SJCRH30 (cell line): Measurements from ENCODE around the gene ECPAS. TPM values are rescaled to one million over a fixed set of nuclear protein-coding genes. Genes with fewer than 3 reads are reported as not detected.
"Not testable (repeated sequence)": the region's sequence is repeated elsewhere in the genome, so short reads cannot be mapped to it uniquely, and the experiment has no call there.

Source experiments
- DNase-seq, 2 experiments: peaks; one replicate each; pipeline ENCODE4 v3.0.0-alpha.2; 2015 to 2020
- H3K27ac ChIP-seq: fragments of 250-450 bp; sonication (Bioruptor Pico); 2 replicates; pipeline ENCODE4 v1.5.1; 2020; ENCODE audit warnings: mild to moderate bottlenecking, moderate library complexity
- H3K27me3 ChIP-seq: fragments of 250-450 bp; sonication (Bioruptor Pico); 2 replicates; pipeline ENCODE4 v1.5.1; 2020; ENCODE audit warnings: mild to moderate bottlenecking, moderate library complexity
- H3K36me3 ChIP-seq: fragments of 250-450 bp; sonication (Bioruptor Pico); 2 replicates; pipeline ENCODE4 v1.5.1; 2020; ENCODE audit warnings: mild to moderate bottlenecking, moderate library complexity
- H3K4me1 ChIP-seq: fragments of 250-450 bp; sonication (Bioruptor Pico); 2 replicates; pipeline ENCODE4 v1.5.1; 2020; ENCODE audit warnings: mild to moderate bottlenecking, moderate library complexity
- H3K4me3 ChIP-seq: fragments of 250-450 bp; sonication (Bioruptor Pico); 2 replicates; pipeline ENCODE4 v1.5.1; 2020; ENCODE audit warnings: mild to moderate bottlenecking, moderate library complexity
- H3K9me3 ChIP-seq: fragments of 250-450 bp; sonication (Bioruptor Pico); replicated peaks from 2 replicates; pipeline ENCODE4 v1.5.1; 2020; ENCODE audit warnings: mild to moderate bottlenecking, moderate library complexity
- total RNA-seq: library from RNA; depleted of rRNA; stranded (reverse); fragments of >200 nt; shearing (Covaris generic); gene quantifications from 2 replicates; pipeline ENCODE4 v1.2.3, GENCODE V29; 2014

ECPAS gene
- total RNA-seq, 1 experiment from 2014 or later: 123 TPM

GRCh38 chr9:111501005-111501562, 16.9 kb upstream of the ECPAS start:
- peaks cover 2% of the 10 kb centered on the region; the same call in 1 of the 2 replicates for H3K4me1 ChIP-seq
- no peaks in the 10 kb centered on the region for H3K9me3 ChIP-seq
- no peaks in the 10 kb centered on the region for H3K27me3 ChIP-seq
- no peak for DNase-seq
- H3K4me3 ChIP-seq: no peak overlapping the region
- no peak overlapping the region for H3K27ac ChIP-seq
- no peaks in the 10 kb centered on the region for H3K36me3 ChIP-seq

- not testable (repeated sequence) for H3K27ac ChIP-seq, H3K4me1 ChIP-seq, H3K4me3 ChIP-seq, H3K9me3 ChIP-seq, H3K36me3 ChIP-seq, H3K27me3 ChIP-seq, DNase-seq
Observed at GRCh38 chr9:111497196-111497595, 13.0 kb upstream of the ECPAS start.

- H3K27ac ChIP-seq: peak overlapping the region; percentile 73
- H3K9me3 ChIP-seq: peaks cover 4% of the 10 kb centered on the region; the same call in 1 of the 2 replicates
- H3K4me1 ChIP-seq: 0 out of 2 replicates have a peak, but pooled peaks cover 3% of the 10 kb centered on the region
- H3K27me3 ChIP-seq: no peaks in the 10 kb centered on the region
- H3K4me3 ChIP-seq: peak overlapping the region; percentile 98
- 0 out of 2 replicates have a peak, but pooled peaks cover 3% of the 10 kb centered on the region for H3K36me3 ChIP-seq
- DNase-seq: no peak
Observed at GRCh38 chr9:111484572-111484894, 350 bp upstream of the ECPAS start.

GRCh38 chr9:111483439-111483857, 735 bp downstream of the ECPAS start:
- H3K27me3 ChIP-seq: no peaks in the 10 kb centered on the region
- H3K36me3 ChIP-seq: 0 out of 2 replicates have a peak, but pooled peaks cover 3% of the 10 kb centered on the region
- no peak overlapping the region for H3K27ac ChIP-seq
- peak overlapping the region; percentile 98 for H3K4me3 ChIP-seq
- 0 out of 2 replicates have a peak, but pooled peaks cover 3% of the 10 kb centered on the region for H3K4me1 ChIP-seq
- peaks cover 4% of the 10 kb centered on the region; the same call in 1 of the 2 replicates for H3K9me3 ChIP-seq
- DNase-seq: peak; percentile 64 to 70

- peaks cover 4% of the 10 kb centered on the region; the same call in 1 of the 2 replicates for H3K9me3 ChIP-seq
- H3K27me3 ChIP-seq: no peaks in the 10 kb centered on the region
- 0 out of 2 replicates have a peak, but pooled peaks cover 3% of the 10 kb centered on the region for H3K36me3 ChIP-seq
- H3K4me1 ChIP-seq: 0 out of 2 replicates have a peak, but pooled peaks cover 3% of the 10 kb centered on the region
- H3K27ac ChIP-seq: peak overlapping the region; percentile 91
- DNase-seq: peak; percentile 89 to 90
- peak overlapping the region; percentile 98 for H3K4me3 ChIP-seq
Observed at GRCh38 chr9:111482694-111483438, 1.3 kb downstream of the ECPAS start.

- 0 out of 2 replicates have a peak, but pooled peaks cover 3% of the 10 kb centered on the region for H3K36me3 ChIP-seq
Observed at GRCh38 chr9:111481885-111482636, 2.1 kb downstream of the ECPAS start.

GRCh38 chr9:111477677-111478076, 6.5 kb downstream of the ECPAS start:
- no peak for DNase-seq

More at GRCh38 chr9:111481885-111482636, 2.1 kb downstream of the ECPAS start:
- H3K4me3 ChIP-seq: peak overlapping the region; percentile 98
- H3K9me3 ChIP-seq: peaks cover 4% of the 10 kb centered on the region; the same call in 1 of the 2 replicates
- peak; percentile 21 to 57 for DNase-seq
- peak overlapping the region; percentile 91 for H3K27ac ChIP-seq
- H3K27me3 ChIP-seq: no peaks in the 10 kb centered on the region
- 0 out of 2 replicates have a peak, but pooled peaks cover 3% of the 10 kb centered on the region for H3K4me1 ChIP-seq

GRCh38 chr9:111475195-111475594, 9.0 kb downstream of the ECPAS start:
- H3K27ac ChIP-seq: no peak overlapping the region; the same call in 1 of the 2 replicates
- no peaks in the 10 kb centered on the region for H3K9me3 ChIP-seq
- H3K36me3 ChIP-seq: peaks cover 8% of the 10 kb centered on the region
- H3K4me3 ChIP-seq: no peak overlapping the region
- no peak for DNase-seq
- peaks cover 8% of the 10 kb centered on the region for H3K4me1 ChIP-seq
- H3K27me3 ChIP-seq: no peaks in the 10 kb centered on the region

More at GRCh38 chr9:111477677-111478076, 6.5 kb downstream of the ECPAS start:
- 0 out of 2 replicates have a peak, but pooled peaks cover 3% of the 10 kb centered on the region for H3K36me3 ChIP-seq
- H3K4me3 ChIP-seq: no peak overlapping the region
- peaks cover 11% of the 10 kb centered on the region for H3K4me1 ChIP-seq
- no peaks in the 10 kb centered on the region for H3K27me3 ChIP-seq
- H3K27ac ChIP-seq: no peak overlapping the region
- H3K9me3 ChIP-seq: peaks cover 4% of the 10 kb centered on the region; the same call in 1 of the 2 replicates

GRCh38 chr9:111474385-111474784, 9.8 kb downstream of the ECPAS start:
- peak overlapping the region; percentile 38 for H3K27ac ChIP-seq
- peaks cover 8% of the 10 kb centered on the region for H3K4me1 ChIP-seq
- peaks cover 8% of the 10 kb centered on the region for H3K36me3 ChIP-seq
- no peaks in the 10 kb centered on the region for H3K9me3 ChIP-seq
- H3K27me3 ChIP-seq: no peaks in the 10 kb centered on the region
- H3K4me3 ChIP-seq: no peak overlapping the region
- peak; percentile 24 to 77 for DNase-seq

- Histone ChIP-seq H3K27me3 (no peaks in the 10 kb centered on the region), H3K4me3 (no peak overlapping the region), H3K9me3 (no peaks in the 10 kb centered on the region), H3K4me1 (no peaks in the 10 kb centered on the region), H3K27ac (no peak overlapping the region), H3K36me3 (peaks cover 16% of the 10 kb centered on the region)
- no peak for DNase-seq
Observed at GRCh38 chr9:111467778-111468367, 16.3 kb downstream of the ECPAS start.

- Histone ChIP-seq H3K27ac (no peak overlapping the region), H3K4me1 (no peaks in the 10 kb centered on the region), H3K27me3 (no peaks in the 10 kb centered on the region), H3K4me3 (no peak overlapping the region), H3K36me3 (peaks cover 11% of the 10 kb centered on the region), H3K9me3 (peaks cover 6% of the 10 kb centered on the region)
- no peak for DNase-seq
Observed at GRCh38 chr9:111463048-111463447, 21.1 kb downstream of the ECPAS start.

- Histone ChIP-seq H3K4me3 (no peak overlapping the region), H3K9me3 (peaks cover 6% of the 10 kb centered on the region), H3K4me1 (no peaks in the 10 kb centered on the region), H3K27me3 (no peaks in the 10 kb centered on the region), H3K36me3 (peaks cover 8% of the 10 kb centered on the region; the same call in 1 of the 2 replicates), H3K27ac (no peak overlapping the region)
- DNase-seq: no peak
Observed at GRCh38 chr9:111458139-111459009, 25.8 kb downstream of the ECPAS start.

- no peak overlapping the region for H3K27ac ChIP-seq
- H3K4me1 ChIP-seq: no peaks in the 10 kb centered on the region
- H3K27me3 ChIP-seq: no peaks in the 10 kb centered on the region
- peaks cover 3% of the 10 kb centered on the region; the same call in 1 of the 2 replicates for H3K36me3 ChIP-seq
- H3K9me3 ChIP-seq: no peaks in the 10 kb centered on the region
- no peak overlapping the region for H3K4me3 ChIP-seq
- DNase-seq: no peak
Observed at GRCh38 chr9:111456529-111456928, 27.7 kb downstream of the ECPAS start.
